ENCODE measurements around the gene ARID3A.
"Not testable (repeated sequence)": the region's sequence is repeated elsewhere in the genome, so short reads cannot be mapped to it uniquely, and the experiment has no call there.

Gene ARID3A

DNA sequence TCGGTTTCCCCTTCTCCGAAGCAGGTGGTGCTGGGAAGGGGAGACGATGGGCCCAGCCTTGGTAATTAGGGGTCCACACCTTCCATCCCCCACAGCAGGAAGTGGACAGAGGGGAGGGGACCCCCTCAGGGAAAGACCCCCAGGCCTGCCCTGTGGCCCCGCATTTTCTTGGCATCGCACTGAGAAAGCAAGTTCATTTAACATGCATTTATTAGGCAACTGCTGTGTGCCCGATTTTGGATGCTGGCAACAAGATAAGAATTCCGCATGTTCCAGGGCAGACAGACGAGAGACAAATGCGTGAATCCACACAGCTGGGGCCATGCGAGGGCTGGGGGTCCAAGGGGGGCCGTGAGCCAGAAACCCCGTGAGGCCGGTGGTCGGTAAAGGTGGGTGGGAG is 28.4 kb downstream of the ARID3A start:
- DNase-seq (ENCODE audit: low read depth), result no peak
- TF ChIP-seq, protein P1, sequence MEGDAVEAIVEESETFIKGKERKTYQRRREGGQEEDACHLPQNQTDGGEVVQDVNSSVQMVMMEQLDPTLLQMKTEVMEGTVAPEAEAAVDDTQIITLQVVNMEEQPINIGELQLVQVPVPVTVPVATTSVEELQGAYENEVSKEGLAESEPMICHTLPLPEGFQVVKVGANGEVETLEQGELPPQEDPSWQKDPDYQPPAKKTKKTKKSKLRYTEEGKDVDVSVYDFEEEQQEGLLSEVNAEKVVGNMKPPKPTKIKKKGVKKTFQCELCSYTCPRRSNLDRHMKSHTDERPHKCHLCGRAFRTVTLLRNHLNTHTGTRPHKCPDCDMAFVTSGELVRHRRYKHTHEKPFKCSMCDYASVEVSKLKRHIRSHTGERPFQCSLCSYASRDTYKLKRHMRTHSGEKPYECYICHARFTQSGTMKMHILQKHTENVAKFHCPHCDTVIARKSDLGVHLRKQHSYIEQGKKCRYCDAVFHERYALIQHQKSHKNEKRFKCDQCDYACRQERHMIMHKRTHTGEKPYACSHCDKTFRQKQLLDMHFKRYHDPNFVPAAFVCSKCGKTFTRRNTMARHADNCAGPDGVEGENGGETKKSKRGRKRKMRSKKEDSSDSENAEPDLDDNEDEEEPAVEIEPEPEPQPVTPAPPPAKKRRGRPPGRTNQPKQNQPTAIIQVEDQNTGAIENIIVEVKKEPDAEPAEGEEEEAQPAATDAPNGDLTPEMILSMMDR (IDR thresholded peaks at IDR 0.05; ENCODE audit: low read depth, low read length, missing control alignments), result no peak
- no peak overlapping the region for H3K4me3 ChIP-seq (ENCODE audit: low read depth, low read length)
- in situ Hi-C loops (cut with HindIII; ENCODE audit: low sequenced_read_pairs), result no loop called here

DNA sequence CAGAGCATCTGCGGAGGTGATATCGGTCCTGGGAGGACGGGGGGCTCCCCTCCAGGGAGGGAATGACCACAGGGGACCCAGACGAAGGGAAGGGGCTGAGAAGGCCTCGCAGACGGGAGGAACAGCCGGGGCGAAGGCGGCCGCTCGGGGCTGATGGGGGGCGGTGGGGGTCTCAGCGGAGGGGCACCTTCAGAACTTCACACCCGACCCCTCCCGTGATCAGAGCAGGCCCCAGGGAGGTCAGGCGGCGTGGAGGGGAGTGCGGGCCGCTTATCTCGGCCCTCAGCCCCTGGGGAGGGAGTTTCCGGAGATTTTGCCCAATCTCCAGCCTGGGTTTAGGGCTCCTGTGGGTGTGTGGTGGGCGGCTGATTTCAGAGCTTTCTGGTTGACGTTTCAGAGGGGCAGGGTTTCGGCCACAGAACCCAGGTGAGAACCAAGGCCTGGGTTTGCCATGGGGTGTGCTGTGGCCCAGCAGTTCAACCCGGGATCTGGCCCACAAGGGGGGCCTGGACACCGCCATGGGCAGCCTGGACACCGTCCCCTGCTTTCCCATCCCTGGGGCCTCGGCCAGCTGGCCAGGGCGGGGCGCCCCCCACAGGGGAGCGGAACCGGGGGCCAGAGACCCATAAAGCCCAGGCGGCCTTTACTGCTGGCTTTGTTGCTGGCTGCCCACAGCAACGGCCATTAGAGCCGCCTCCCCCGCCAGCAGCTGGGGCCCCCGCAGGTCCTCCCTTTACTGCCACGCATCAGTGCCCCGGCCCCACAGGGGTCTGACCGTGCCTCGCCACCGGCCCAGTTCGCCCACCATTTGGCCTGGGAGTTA is 29.0 kb downstream of the ARID3A start:
- TF ChIP-seq, protein P1 (IDR thresholded peaks at IDR 0.05; ENCODE audit: low read depth, low read length, missing control alignments), result no peak

DNA sequence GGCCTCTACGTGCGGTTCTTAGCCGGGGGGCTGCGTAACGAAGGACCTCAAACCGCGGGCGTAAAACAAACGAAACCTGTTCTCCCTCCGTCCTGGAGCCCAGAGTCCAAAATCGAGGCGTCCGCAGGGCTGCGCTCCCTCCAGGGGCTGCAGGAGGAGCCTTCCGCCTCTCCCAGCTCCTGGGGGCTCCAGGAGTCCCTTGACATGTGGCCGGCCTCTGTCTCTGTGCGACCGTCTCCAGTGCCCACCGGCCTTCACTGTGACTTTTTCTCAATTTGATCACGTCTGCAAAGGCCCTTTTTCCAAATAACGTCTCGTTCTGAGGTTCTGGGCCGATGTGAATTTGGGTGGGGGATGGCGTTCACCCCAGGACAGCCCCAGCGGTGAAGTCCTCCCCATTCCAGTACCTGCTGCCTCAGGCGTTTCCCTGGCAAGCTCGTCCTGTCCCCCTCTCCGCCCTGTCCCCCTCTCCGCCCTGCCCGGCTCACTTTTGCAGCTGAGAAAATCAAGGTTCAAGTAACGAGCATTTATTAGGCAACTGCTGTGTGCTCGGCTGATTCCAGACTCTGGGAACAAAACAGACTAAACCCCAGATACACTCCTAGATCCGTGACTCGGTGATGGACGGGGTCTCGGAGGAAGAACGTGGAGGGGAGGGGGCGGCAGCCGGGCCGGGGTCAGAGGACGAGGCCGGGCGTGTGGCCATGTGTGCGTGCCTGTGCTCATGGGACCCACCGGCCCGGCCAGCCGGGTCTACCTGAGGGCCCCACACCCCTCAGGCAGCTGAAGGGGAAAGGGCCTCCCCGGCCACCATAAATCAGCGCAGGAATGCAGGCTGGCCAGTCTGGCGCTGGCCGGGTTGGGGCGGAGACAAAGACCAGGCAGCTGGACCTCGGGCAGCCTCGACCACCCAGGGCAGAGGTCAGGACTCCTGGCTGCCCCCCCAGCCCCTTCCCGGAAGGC is 30.2 kb downstream of the ARID3A start:
- in situ Hi-C loops (cut with HindIII; ENCODE audit: low sequenced_read_pairs), result no loop called here

More for the DNA sequence above, 29.0 kb downstream of the ARID3A start:
- no peak overlapping the region for H3K4me3 ChIP-seq (ENCODE audit: low read depth, low read length)
- in situ Hi-C loops (cut with HindIII; ENCODE audit: low sequenced_read_pairs), result no loop called here
- DNase-seq (ENCODE audit: low read depth), result no peak

DNA sequence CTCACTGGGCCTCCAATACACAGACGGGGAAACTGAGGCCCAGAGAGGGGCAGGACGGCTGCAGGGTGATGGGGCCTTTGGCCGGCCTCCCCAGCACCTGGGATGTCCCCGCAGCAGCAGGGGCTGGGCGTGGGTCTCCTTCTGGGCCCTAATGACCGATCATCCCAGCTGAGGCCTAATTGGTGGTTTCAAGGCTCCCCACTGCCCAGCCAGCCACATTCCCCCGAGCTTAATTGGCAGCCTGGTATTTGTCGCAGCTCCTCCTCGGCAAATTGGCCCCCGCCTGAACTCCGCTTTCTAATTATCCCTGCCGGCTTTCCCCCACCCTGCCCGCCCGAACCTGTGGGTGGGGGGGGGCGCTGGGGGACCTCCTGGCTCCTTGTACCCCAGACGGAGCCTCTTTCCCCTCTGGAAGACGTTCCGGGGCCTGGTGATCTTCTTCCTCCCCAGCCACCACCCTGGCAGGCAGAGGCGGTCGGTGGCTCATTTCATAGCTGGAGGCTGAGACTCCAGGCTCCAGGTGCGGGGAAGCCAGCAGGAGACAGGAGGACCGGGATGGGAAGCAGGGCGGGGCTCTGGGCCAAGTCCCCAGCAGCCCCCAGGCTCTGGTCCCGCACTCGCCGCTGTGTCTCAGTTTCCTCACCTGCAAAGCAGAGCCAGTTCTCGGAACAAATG is 31.1 kb downstream of the ARID3A start:
- no peak overlapping the region for H3K4me3 ChIP-seq (ENCODE audit: low read depth, low read length)
- DNase-seq (ENCODE audit: low read depth), result no peak
- in situ Hi-C loops (cut with HindIII; ENCODE audit: low sequenced_read_pairs), result no loop called here
- TF ChIP-seq, protein P1 (IDR thresholded peaks at IDR 0.05; ENCODE audit: low read depth, low read length, missing control alignments), result no peak

More for the DNA sequence above, 30.2 kb downstream of the ARID3A start:
- DNase-seq (ENCODE audit: low read depth), result no peak
- H3K4me3 ChIP-seq (ENCODE audit: low read depth, low read length), result no peak overlapping the region
- TF ChIP-seq, protein P1 (IDR thresholded peaks at IDR 0.05; ENCODE audit: low read depth, low read length, missing control alignments), result no peak

DNA sequence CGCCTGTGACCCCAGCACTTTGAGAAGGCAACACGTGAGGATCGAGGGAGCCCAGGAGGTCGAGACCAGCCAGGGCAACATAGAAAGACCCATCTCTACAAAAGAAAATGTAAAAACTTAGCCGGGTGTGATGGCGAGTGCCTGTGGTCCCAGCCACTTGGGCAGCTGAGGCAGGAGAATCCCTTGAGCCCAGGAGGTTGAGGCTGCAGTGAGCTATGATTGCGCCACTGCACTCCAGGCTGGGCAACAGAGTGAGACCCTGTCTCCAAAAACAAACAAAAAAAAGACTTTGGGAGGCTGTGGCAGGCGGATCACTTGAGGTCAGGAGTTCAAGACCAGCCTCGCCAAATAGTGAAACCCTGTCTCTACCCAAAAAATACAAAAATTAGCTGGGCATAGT is 31.7 kb downstream of the ARID3A start:
- DNase-seq (ENCODE audit: low read depth); H3K4me3 ChIP-seq (ENCODE audit: low read depth, low read length); in situ Hi-C loops (cut with HindIII; ENCODE audit: low sequenced_read_pairs): not testable (repeated sequence)

DNA sequence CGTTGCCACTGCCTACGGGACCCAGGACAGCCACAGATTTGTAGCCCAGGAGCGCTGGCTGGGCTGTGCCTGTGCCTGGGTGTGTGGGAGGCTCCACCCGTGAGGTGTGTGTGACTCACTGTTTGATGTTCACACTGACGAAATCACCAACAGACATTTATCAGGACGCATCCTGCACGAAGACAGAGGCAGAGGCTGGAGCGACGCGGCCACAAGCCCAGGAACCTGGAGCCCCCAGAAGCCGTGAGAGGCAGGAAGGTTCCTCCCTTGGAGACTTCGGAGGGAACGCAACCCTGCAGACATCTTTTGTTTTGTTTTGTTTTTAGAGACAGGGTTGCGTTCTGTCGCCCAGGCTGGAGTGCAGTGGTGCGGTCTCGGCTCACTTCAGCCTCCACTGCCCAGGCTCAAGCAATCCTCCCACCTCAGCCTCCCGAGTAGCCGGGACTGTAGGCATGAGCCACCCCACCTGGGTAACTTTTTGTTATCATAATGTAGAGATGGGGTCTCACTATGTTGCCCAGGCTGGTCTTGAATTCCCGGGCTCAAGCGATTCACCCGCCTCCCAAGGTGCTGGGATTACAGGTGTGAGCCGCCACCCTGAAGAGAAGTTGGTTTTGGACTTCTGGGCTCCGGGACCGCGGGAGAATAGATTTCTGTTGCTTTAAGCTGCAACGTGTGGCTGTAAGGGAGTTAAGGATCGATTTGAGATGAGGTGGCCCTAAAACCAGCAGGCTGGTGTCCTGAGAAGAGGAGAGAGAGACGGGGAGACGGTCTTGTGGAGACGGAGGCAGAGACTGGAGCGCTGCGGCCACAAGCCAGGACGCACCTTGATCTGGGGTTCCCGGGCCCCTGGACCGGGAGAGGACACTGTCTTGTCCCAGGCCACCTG is 33.4 kb downstream of the ARID3A start:
- TF ChIP-seq, protein P1 (IDR thresholded peaks at IDR 0.05; ENCODE audit: low read depth, low read length, missing control alignments), result no peak
- in situ Hi-C loops (cut with HindIII; ENCODE audit: low sequenced_read_pairs), result no loop called here
- H3K4me3 ChIP-seq (ENCODE audit: low read depth, low read length), result no peak overlapping the region
- no peak for DNase-seq (ENCODE audit: low read depth)

Measured in astrocyte of the cerebellum (primary cell).